Cardiac muscle cell (in vitro differentiated cells and primary cell): ENCODE results near the gene ZNF565. TPM values are rescaled to one million over a fixed set of nuclear protein-coding genes. Genes with fewer than 3 reads are reported as not detected.
A peak's percentile ranks its signal among the peaks of the same experiment; 100 is the strongest.
"Not testable (repeated sequence)": the region's sequence is repeated elsewhere in the genome, so short reads cannot be mapped to it uniquely, and the experiment has no call there.

ENCODE experiments used
- DNase-seq, 2 donors: peaks; one replicate each; pipeline versions ENCODE4 v3.0.0 to v3.0.0-alpha.2; 2010 to 2017; ENCODE audit warnings: low read depth in 1 of 2, low spot score in 1 of 2
- H3K27ac ChIP-seq: fragments of 200-600 bp; sonication (generic); 2 replicates; pipeline ENCODE4 v1.5.1; 2016
- H3K27me3 ChIP-seq: fragments of 200-600 bp; sonication (generic); 2 replicates; pipeline ENCODE4 v1.6.0; 2016; ENCODE audit warnings: control low read depth
- H3K36me3 ChIP-seq: fragments of 200-600 bp; sonication (generic); 2 replicates; pipeline ENCODE4 v1.5.1; 2016; ENCODE audit warnings: control low read depth
- H3K4me1 ChIP-seq: fragments of 200-600 bp; sonication (generic); 2 replicates; pipeline ENCODE4 v1.8.1; 2017; ENCODE audit warnings: low read depth, mild to moderate bottlenecking, mixed run types
- H3K4me3 ChIP-seq: fragments of 200-600 bp; sonication (generic); 2 replicates; pipeline ENCODE4 v1.5.1; 2016; ENCODE audit warnings: mild to moderate bottlenecking
- H3K9me3 ChIP-seq: fragments of 200-600 bp; sonication (generic); 2 replicates; pipeline ENCODE4 v1.5.1; 2017; ENCODE audit warnings: low read depth, mild to moderate bottlenecking, control low read depth
- CTCF ChIP-seq: IDR thresholded peaks from 2 replicates; pipeline ENCODE4 v1.5.1; 2012; ENCODE audit warnings: low read depth, mild to moderate bottlenecking, low read length
- polyA plus RNA-seq: library from polyadenylated mRNA; unstranded; fragments of >200 nt; fragmentation: Nextera tagmentation; extraction: Ambion mirVana; gene quantifications from 2 replicates; pipeline ENCODE4 v1.2.1, GENCODE V29; 2016
- total RNA-seq: library from RNA; depleted of rRNA; stranded (reverse); fragments of >200 nt; gene quantifications from 2 replicates; pipeline ENCODE4 v1.2.3, GENCODE V29; 2016

The ZNF565 gene
- total and polyA plus RNA-seq, 2 experiments from 2014 or later: 1.2 to 4.4 TPM

- Histone ChIP-seq H3K4me1 (peaks cover 3% of the 10 kb centered on the region), H3K4me3 (peak within 1 kb of the TSS; percentile 97), H3K27me3 (peaks cover 1% of the 10 kb centered on the region), H3K36me3 (peaks cover 16% of the 10 kb centered on the region), H3K9me3 (no peaks in the 10 kb centered on the region), H3K27ac (peak within 1 kb of the TSS; percentile 92)
- TF ChIP-seq CTCF: peak; percentile 8
- peak; percentile 98 to 99 for DNase-seq
These were observed 74.8 kb downstream of the ZNF565 start, which contains the start of gene CAPNS1 for GRCh38 chr19:36139473-36140303. Gene CAPNS1 (plus strand): TSS chr19:36140066. CDS start chr19:36141012, 946 bp downstream.

- TF ChIP-seq CTCF: no peak
- Histone ChIP-seq H3K4me1 (peaks cover 3% of the 10 kb centered on the region), H3K27ac (peak overlapping the region; percentile 92), H3K27me3 (peaks cover 3% of the 10 kb centered on the region), H3K36me3 (peaks cover 11% of the 10 kb centered on the region), H3K9me3 (no peaks in the 10 kb centered on the region), H3K4me3 (peak overlapping the region; percentile 97)
- no peak for DNase-seq
These were observed 75.4 kb downstream of the ZNF565 start for GRCh38 chr19:36139120-36139472.

GRCh38 chr19:36136964-36137686 is 77.3 kb downstream of the ZNF565 start:
- DNase-seq: peak in 1 of 2 donors; percentile 51
- Histone ChIP-seq H3K27ac (no peak overlapping the region), H3K27me3 (peaks cover 3% of the 10 kb centered on the region), H3K36me3 (no peaks in the 10 kb centered on the region), H3K9me3 (no peaks in the 10 kb centered on the region), H3K4me1 (peaks cover 3% of the 10 kb centered on the region), H3K4me3 (no peak overlapping the region)
- TF ChIP-seq CTCF: no peak

GRCh38 chr19:36134867-36135266 is 79.6 kb downstream of the ZNF565 start:
- H3K4me1 ChIP-seq, DNase-seq, H3K4me3 ChIP-seq, H3K27ac ChIP-seq, H3K27me3 ChIP-seq, H3K9me3 ChIP-seq, H3K36me3 ChIP-seq: not testable (repeated sequence)

Other genes with a start within 250 kb of the ZNF565 start
- 49.6 and 58.0 TPM in 2 replicates for gene SDHAF1, start 219.5 kb downstream of the ZNF565 start, total RNA-seq
- gene SDHAF1, start 219.5 kb downstream of the ZNF565 start, polyA plus RNA-seq: 31.9 and 36.2 TPM in 2 replicates
- gene SYNE4, start 205.9 kb downstream of the ZNF565 start, total RNA-seq: 6.2 and 6.3 TPM in 2 replicates
- 8.7 and 11.4 TPM in 2 replicates for gene SYNE4, start 205.9 kb downstream of the ZNF565 start, polyA plus RNA-seq
- gene ALKBH6, start 200.5 kb downstream of the ZNF565 start, total RNA-seq: 52.2 and 79.0 TPM in 2 replicates
- 39.6 and 66.9 TPM in 2 replicates for gene ALKBH6, start 200.5 kb downstream of the ZNF565 start, polyA plus RNA-seq
- 7.1 and 10.9 TPM in 2 replicates for gene CLIP3, start 181.8 kb downstream of the ZNF565 start, total RNA-seq
- gene CLIP3, start 181.8 kb downstream of the ZNF565 start, polyA plus RNA-seq: 18.9 and 26.4 TPM in 2 replicates
- gene THAP8, start 160.4 kb downstream of the ZNF565 start, total RNA-seq: 18.9 and 37.0 TPM in 2 replicates
- gene THAP8, start 160.4 kb downstream of the ZNF565 start, polyA plus RNA-seq: 24.8 and 32.5 TPM in 2 replicates
- 3.9 and 13.4 TPM in 2 replicates for gene WDR62, start 159.8 kb downstream of the ZNF565 start, total RNA-seq
- 2.1 and 9.1 TPM in 2 replicates for gene WDR62, start 159.8 kb downstream of the ZNF565 start, polyA plus RNA-seq
- not detected in 2 replicates for gene OVOL3, start 103.5 kb downstream of the ZNF565 start, total RNA-seq
- 0.36 TPM in 1 of 2 replicates, not detected in the other for gene OVOL3, start 103.5 kb downstream of the ZNF565 start, polyA plus RNA-seq
- 64.5 and 130 TPM in 2 replicates for gene POLR2I, start 99.8 kb downstream of the ZNF565 start, total RNA-seq
- 224 and 229 TPM in 2 replicates for gene POLR2I, start 99.8 kb downstream of the ZNF565 start, polyA plus RNA-seq
- gene TBCB, start 99.2 kb downstream of the ZNF565 start, total RNA-seq: 177 and 261 TPM in 2 replicates
- 202 and 268 TPM in 2 replicates for gene TBCB, start 99.2 kb downstream of the ZNF565 start, polyA plus RNA-seq
- 198 and 384 TPM in 2 replicates for gene CAPNS1, start 74.6 kb downstream of the ZNF565 start, total RNA-seq
- gene CAPNS1, start 74.6 kb downstream of the ZNF565 start, polyA plus RNA-seq: 294 and 413 TPM in 2 replicates
- gene COX7A1, start 62.2 kb downstream of the ZNF565 start, total RNA-seq: 1.2 TPM in 1 of 2 replicates, not detected in the other
- gene COX7A1, start 62.2 kb downstream of the ZNF565 start, polyA plus RNA-seq: 1.4 and 6.5 TPM in 2 replicates
- gene ZNF146, start 441 bp upstream of the ZNF565 start, total RNA-seq: 57.4 and 83.4 TPM in 2 replicates
- gene ZNF146, start 441 bp upstream of the ZNF565 start, polyA plus RNA-seq: 39.8 and 57.0 TPM in 2 replicates
- gene ZFP14, start 164.5 kb upstream of the ZNF565 start, total RNA-seq: 4.5 and 7.7 TPM in 2 replicates
- gene ZFP14, start 164.5 kb upstream of the ZNF565 start, polyA plus RNA-seq: 3.5 and 7.7 TPM in 2 replicates
- gene ZFP82, start 204.0 kb upstream of the ZNF565 start, total RNA-seq: 9.0 and 10.2 TPM in 2 replicates
- gene ZFP82, start 204.0 kb upstream of the ZNF565 start, polyA plus RNA-seq: 18.4 and 19.4 TPM in 2 replicates